ENCODE measurements around the gene UMODL1. TPM values are rescaled to one million over a fixed set of nuclear protein-coding genes. Genes with fewer than 3 reads are reported as not detected.

Gene UMODL1
- total and polyA plus RNA-seq, 8 donors = 0.02 to 0.06 TPM; not detected in 6

DNA sequence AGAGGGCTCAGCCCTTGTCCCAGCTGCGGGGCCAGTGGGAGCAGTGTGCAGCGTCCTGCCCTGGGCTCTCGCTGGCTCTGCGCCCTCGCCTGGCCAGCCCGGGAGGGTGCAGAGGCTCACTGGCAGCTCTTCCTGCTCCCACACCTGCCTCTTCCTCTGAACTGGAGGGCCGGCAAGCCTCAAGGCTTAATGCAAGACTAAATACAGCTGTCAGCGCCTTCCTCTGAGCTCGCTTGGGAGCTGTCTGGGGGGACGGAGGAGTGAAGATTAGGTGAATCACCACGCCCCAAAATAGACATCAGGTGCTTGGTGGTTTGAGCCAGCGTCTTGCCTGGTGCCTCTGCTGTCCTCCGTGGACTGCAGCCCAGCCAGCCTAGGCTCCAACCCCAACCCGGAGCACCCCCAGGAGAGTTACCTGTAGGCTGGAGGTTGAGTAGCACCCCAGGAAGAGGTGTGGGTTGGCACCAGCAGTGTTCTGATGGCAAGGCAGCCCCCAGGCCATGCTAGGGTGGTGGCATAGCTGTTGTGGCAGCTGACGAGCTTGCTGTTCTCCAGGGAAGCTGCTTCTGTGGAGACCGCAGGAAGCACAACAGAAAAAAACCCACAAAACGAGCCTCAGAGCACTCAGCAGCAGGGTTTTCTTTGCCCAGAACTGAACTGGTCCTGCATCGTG is 36.9 kb downstream of the UMODL1 start:
- Histone ChIP-seq H3K27ac (no peak overlapping the region), H3K36me3 (no peaks in the 10 kb centered on the region), H3K4me1 (peaks cover 0 to 7% (median 0%) of the 10 kb centered on the region in 3 donors), H3K9me3 (no peaks in the 10 kb centered on the region), H3K27me3 (no peaks in the 10 kb centered on the region), H3K4me3 (no peak overlapping the region)
- WGBS, 2 donors = 31 to 32% methylated on average over 17 to 18 of the region's 18 CpGs
- intact Hi-C loops (cut with DNase I) = no loop called here
- FAIRE-seq (no peak), ATAC-seq (peak; percentile 97 to 99 (median 99)), DNase-seq (peak; percentile 69 to 90 (median 84))
- TF ChIP-seq, protein P1, sequence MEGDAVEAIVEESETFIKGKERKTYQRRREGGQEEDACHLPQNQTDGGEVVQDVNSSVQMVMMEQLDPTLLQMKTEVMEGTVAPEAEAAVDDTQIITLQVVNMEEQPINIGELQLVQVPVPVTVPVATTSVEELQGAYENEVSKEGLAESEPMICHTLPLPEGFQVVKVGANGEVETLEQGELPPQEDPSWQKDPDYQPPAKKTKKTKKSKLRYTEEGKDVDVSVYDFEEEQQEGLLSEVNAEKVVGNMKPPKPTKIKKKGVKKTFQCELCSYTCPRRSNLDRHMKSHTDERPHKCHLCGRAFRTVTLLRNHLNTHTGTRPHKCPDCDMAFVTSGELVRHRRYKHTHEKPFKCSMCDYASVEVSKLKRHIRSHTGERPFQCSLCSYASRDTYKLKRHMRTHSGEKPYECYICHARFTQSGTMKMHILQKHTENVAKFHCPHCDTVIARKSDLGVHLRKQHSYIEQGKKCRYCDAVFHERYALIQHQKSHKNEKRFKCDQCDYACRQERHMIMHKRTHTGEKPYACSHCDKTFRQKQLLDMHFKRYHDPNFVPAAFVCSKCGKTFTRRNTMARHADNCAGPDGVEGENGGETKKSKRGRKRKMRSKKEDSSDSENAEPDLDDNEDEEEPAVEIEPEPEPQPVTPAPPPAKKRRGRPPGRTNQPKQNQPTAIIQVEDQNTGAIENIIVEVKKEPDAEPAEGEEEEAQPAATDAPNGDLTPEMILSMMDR (IDR thresholded peaks at IDR 0.05) = peak; percentile 42 to 85 (median 60)

DNA sequence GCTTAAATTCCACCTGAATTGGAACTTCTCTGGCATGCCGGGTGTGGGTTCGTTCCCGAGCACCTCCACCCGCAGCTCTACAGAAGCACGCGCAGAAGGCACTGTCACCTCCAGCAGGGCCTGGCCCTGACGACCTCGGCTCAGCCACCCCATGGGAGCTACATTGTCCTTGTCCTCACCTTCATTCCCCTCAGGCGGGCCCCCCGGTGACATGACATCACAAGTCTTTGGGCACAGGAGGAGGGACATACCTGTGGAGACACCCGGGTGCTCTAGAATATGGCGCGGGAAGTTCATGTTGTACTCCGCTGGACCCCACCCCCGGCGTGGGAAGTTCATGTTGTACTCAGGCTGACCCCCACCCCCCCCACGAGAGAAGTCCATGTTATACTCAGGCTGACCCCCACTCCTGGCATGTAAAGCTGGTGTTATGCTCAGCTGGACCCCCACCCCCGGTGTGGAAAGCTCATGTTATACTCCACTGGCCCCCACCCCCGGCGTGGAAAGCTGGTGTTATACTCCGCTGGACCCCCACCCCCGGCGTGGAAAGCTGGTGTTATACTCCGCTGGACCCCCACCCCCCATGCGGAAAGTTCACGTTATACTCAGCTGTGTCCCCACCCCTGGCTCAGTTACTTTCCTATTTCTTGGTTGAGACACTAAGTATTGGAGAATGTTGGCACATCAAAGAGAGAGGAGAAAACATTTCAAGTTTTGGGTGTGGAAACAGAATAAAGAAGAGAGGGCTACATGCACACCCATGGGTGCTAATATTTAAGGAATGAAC is 37.6 kb downstream of the UMODL1 start:
- H3K36me3 ChIP-seq = no peaks in the 10 kb centered on the region
- H3K4me1 ChIP-seq = peaks cover 0 to 7% (median 0%) of the 10 kb centered on the region in 3 donors
- DNase-seq = peak in 1 of 6 donors; percentile 30
- no peaks in the 10 kb centered on the region for H3K27me3 ChIP-seq
- TF ChIP-seq, protein P1 (IDR thresholded peaks at IDR 0.05) = no peak
- no peak overlapping the region for H3K27ac ChIP-seq
- no peaks in the 10 kb centered on the region for H3K9me3 ChIP-seq
- FAIRE-seq = no peak
- no peak overlapping the region for H3K4me3 ChIP-seq
- ATAC-seq = no peak
- intact Hi-C loops (cut with DNase I) = no loop called here
- WGBS, 2 donors = 76 to 86% methylated on average over 26 of the region's 26 CpGs

DNA sequence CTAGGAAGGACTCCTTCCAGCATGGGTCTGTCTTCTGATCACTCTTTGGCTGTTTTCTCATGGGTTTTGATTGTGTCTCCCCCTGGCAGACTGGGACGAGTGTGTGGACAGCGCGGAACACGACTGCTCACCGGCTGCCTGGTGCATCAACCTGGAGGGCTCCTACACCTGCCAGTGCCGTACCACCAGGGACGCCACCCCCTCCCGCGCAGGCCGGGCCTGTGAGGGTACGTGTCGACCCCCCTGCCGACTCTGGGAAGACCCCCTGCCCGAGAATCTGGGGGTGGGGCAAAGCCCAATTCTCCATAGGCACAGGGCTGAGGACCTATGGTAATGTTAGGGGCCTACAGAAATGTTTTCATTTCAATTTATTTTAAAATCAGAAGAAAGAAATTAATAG is 38.4 kb downstream of the UMODL1 start:
- no peaks in the 10 kb centered on the region for H3K36me3 ChIP-seq
- TF ChIP-seq, protein P1 (IDR thresholded peaks at IDR 0.05) = no peak
- H3K4me1 ChIP-seq = peaks cover 0 to 7% (median 0%) of the 10 kb centered on the region in 3 donors
- FAIRE-seq = no peak
- WGBS, 2 donors = 75 to 79% methylated on average over 14 of the region's 14 CpGs
- no peak overlapping the region for H3K27ac ChIP-seq
- no peaks in the 10 kb centered on the region for H3K27me3 ChIP-seq
- intact Hi-C loops (cut with DNase I) = no loop called here
- no peak for DNase-seq
- H3K9me3 ChIP-seq = no peaks in the 10 kb centered on the region
- no peak overlapping the region for H3K4me3 ChIP-seq
- no peak for ATAC-seq

DNA sequence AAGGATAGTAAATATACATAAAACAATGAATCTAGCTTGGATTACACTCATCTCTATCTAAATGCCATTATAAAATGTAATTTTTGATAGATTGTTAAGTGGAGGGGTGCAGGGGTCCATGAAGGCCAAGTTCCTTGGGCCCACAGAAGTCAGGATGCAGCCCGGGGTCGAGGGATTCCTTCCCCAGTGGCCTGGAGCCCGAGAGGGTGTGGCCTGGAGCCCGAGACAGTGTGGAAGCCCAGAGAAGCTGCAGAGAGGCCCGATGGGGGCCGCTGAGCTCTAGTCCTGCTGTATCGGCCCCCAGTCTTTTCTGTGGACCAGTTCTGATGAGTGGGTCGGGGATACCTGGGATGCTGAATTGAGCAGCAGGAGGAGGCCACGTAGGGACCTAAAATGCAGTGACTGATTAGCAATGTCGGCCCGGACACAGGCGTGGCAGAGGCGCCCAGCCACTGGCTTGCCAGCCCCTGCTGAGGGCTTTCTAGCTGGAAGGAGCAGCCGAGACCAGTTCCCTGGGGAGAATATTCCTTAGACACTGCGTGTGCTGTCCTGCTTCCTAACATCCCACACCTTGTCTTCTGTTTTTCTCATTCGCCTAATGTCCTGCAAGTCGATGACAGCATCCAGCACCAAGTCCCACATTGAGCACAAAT is 38.9 kb downstream of the UMODL1 start:
- Histone ChIP-seq H3K36me3 (no peaks in the 10 kb centered on the region), H3K9me3 (no peaks in the 10 kb centered on the region), H3K4me1 (peaks cover 0 to 7% (median 0%) of the 10 kb centered on the region in 3 donors), H3K27me3 (no peaks in the 10 kb centered on the region), H3K27ac (no peak overlapping the region), H3K4me3 (no peak overlapping the region)
- FAIRE-seq = no peak
- WGBS, 2 donors = 66 to 75% methylated on average over 17 of the region's 17 CpGs
- intact Hi-C loops (cut with DNase I) = loop anchor here (5.0 to 10.0 kb wide), 6 partner anchors 85 to 495 kb away; no protein-coding TSS in a partner anchor
- TF ChIP-seq, protein P1 (IDR thresholded peaks at IDR 0.05) = no peak
- no peak for DNase-seq
- ATAC-seq = no peak

Measured in pancreas (tissue), 10 donors.